ENCODE data around the gene PTCH1.

DNA sequence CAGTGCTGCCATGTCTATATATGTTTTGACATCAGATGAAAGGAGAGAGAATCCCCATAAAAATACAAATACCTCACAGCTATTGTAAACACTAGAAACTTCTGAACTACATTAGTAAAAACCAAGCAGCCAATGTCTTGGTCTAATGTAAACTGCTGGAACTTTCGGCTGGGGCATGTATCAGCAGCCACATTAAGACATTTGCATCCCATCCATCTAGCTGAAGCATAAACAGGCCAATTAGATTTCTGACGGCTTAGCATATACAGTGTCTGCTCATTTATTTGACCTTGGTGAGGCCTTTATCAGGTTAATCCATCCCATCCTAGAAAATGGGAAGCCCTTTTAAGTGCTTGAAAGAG, 65.7 kb downstream of the PTCH1 start:
- TF ChIP-seq CTCF (conservative IDR thresholded peaks at IDR 0.05; ENCODE audit: low read depth in 2 of 2): no peak
- no peak for TF ChIP-seq EZH2 (IDR thresholded peaks at IDR 0.05; ENCODE audit: low read depth, unreplicated experiment)
- no peak for TF ChIP-seq EZH2phosphoT487 (IDR thresholded peaks at IDR 0.05; ENCODE audit: unreplicated experiment)
- no peak for TF ChIP-seq JUNB (IDR thresholded peaks at IDR 0.05; ENCODE audit: unreplicated experiment)
- TF ChIP-seq, protein P1, sequence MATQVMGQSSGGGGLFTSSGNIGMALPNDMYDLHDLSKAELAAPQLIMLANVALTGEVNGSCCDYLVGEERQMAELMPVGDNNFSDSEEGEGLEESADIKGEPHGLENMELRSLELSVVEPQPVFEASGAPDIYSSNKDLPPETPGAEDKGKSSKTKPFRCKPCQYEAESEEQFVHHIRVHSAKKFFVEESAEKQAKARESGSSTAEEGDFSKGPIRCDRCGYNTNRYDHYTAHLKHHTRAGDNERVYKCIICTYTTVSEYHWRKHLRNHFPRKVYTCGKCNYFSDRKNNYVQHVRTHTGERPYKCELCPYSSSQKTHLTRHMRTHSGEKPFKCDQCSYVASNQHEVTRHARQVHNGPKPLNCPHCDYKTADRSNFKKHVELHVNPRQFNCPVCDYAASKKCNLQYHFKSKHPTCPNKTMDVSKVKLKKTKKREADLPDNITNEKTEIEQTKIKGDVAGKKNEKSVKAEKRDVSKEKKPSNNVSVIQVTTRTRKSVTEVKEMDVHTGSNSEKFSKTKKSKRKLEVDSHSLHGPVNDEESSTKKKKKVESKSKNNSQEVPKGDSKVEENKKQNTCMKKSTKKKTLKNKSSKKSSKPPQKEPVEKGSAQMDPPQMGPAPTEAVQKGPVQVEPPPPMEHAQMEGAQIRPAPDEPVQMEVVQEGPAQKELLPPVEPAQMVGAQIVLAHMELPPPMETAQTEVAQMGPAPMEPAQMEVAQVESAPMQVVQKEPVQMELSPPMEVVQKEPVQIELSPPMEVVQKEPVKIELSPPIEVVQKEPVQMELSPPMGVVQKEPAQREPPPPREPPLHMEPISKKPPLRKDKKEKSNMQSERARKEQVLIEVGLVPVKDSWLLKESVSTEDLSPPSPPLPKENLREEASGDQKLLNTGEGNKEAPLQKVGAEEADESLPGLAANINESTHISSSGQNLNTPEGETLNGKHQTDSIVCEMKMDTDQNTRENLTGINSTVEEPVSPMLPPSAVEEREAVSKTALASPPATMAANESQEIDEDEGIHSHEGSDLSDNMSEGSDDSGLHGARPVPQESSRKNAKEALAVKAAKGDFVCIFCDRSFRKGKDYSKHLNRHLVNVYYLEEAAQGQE (IDR thresholded peaks at IDR 0.05; ENCODE audit: unreplicated experiment): no peak
- no peak for TF ChIP-seq POLR2AphosphoS5 (IDR thresholded peaks at IDR 0.05; ENCODE audit: low read depth)
- no peak for TF ChIP-seq ZNF114 (CRISPR knock-in tag; IDR thresholded peaks at IDR 0.05)
- TF ChIP-seq STAT1 (IDR thresholded peaks at IDR 0.05; ENCODE audit: unreplicated experiment): no peak
- TF ChIP-seq CREB1 (CRISPR knock-in tag; IDR thresholded peaks at IDR 0.05; ENCODE audit: low read depth): no peak
- TF ChIP-seq ZNF462 (CRISPR knock-in tag; IDR thresholded peaks at IDR 0.05): no peak
- TF ChIP-seq NANOG (IDR thresholded peaks at IDR 0.05; ENCODE audit: borderline replicate concordance): no peak

Data from GM23338 (cell line).